ENCODE data around the gene HFE.

HFE gene

DNA sequence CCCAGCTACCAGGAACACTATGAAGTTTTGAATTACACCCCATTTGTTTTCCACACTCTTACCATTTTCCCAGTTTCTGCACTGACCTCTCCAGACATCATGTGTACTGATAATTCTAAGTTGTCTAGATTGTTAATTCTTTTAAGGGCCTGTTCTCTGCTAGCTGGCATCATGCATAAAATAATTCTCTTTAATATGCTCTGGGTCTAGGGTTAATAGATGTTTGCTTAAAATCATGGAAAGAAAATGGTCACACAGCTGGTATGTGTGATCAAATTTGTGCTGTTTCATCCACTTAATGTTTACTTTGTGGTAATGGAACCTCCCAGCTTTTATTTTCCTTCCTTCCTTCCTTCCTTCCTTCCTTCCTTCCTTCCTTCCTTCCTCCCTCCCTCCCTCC is 49.1 kb downstream of the HFE start:
- DNase-seq (ENCODE audit: low read depth) = no peak

DNA sequence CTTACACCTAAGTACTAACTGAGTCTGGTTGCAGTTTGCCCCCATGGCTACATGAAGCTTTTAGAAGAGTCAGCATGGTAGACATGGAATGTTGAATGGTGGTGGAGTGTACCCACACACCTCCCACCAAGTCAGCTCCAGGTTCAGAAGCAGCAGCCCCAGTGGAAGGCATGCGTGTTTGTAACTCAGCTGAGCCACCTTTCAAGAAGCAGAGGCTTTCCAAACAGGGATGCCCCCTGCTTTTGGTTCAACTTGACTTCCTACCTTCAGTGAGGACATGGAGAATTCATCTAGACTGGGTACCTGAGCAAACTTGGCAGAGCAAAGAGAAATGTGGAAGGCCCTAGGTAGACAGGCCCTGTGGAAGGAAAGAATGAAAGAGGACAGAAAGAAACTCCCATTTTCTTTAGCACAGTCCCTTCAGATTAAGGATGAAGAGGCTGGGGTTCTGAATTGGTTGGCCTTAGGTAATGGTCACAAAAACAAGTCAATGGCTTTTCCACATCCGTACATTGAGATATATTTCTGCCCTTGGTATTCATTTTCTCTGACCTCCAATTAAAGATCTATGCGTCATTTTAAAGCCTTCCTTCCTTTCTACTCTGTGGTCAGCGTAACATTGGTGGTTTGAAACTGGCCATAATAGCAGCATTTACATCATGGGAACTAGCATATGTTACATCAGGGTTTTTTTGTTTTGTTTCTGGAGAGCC is 53.2 kb downstream of the HFE start:
- DNase-seq (ENCODE audit: low read depth) = no peak

GRCh38 chr6:26140967-26141294 is 53.7 kb downstream of the HFE start:
- no peak for DNase-seq (ENCODE audit: low read depth)

DNA sequence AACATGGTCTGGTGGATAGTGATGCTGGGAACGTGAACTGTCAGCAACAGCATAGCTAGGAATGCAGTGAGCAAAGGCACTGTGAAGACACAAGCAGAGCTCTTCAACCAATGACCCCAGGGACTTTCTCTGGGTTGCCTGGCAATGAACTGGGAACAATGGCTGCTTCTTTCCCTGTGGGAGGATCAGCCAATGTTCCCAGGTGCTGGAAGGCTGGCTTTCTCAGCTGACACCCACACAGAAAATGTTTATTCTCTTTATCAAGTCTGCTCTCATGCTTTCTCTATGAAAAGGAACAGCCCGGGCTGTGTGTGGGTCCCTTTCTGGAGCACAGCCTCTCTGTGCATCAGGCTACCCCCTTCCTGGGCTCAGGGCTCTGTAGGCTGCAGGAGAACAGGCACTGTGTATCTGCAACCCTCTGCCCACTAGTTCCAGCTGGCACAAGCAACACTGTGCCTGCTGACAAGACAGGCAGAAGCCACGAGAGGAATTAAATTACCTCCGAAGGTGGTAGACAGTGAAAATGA is 54.2 kb downstream of the HFE start:
- no peak for DNase-seq (ENCODE audit: low read depth)

DNA sequence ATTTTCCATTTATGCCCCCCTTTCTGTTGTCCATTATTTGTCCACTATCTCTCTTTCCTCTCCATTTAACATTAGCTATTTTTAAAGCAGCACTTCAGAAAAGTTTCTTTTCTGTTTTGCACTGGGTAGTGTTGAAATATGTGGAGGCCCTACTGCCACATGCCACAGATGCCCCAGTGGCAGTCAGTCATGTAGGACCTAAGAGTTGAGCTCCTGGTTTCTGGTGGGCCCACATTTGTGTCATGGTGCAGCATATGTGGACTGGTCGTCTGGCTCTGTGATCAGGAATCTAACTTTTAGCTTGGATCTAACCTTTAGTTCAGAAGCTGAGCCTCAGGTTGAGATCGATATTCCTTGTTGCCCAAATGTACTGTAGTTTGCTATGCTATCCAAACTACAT is 54.8 kb downstream of the HFE start:
- DNase-seq (ENCODE audit: low read depth) = no peak
